GM19372 (cell line): ENCODE data around the gene NRXN3.

Experiments
- ATAC-seq: cut with Tn5 transposase; IDR thresholded peaks from one replicate; pipeline ENCODE4 v1.9.1; 2021; ENCODE audit warnings: mild to moderate bottlenecking, low read depth, moderate library complexity; ENCODE audit not compliant: unreplicated experiment

Gene NRXN3

DNA sequence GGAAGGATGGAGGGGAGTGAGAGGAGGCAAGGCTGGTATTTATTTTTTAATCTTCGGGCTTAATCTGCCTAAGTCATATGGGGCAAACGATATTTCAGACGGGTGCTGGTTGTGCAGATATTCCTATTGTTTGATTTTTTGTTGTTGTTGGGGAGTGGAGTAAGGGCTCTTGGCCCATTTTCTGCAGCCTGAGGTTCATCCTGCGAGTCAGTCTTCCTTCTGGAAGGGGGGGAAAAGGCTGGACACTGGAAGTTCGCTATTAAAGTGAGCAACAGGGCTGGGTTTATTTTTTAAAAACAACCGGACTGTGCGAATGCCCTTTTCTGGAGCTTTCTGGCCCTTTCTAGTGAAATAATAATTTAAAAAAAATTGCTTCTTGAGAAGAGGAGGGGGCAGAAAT, 2.3 kb downstream of the NRXN3 start:
- no peak for ATAC-seq

DNA sequence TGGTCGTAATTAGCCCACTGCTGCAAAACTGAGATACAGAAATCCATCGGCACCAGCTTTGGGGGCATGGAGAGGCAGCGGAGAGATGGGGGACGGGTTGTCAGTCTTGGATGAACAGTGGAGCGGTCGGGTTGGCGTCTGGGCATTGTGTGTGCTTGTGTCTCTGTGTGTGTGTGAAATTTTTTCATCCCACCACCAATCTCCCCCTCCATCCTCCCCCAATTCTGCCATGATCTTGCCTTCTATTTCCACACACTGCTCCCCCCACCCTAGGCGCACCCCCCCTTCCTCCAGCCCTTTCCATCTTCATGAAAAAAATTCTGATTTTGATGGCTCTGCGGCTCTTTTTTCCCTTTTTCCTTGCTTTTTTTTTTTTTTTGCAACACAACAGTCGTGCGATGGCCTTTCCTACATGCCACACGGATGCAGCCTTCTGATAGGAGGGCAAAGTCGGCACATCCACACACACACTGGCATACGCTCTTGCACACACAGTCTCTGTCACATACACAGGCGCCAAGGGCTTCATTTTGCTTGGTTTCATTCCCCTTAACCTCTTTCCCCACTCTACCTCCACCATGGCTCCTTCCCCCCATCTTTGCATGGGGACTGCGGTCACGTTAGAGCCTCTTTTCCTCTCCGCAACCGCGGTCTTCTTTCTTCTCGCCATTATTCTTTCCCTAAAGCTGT, 3.3 kb downstream of the NRXN3 start:
- ATAC-seq, result no peak

DNA sequence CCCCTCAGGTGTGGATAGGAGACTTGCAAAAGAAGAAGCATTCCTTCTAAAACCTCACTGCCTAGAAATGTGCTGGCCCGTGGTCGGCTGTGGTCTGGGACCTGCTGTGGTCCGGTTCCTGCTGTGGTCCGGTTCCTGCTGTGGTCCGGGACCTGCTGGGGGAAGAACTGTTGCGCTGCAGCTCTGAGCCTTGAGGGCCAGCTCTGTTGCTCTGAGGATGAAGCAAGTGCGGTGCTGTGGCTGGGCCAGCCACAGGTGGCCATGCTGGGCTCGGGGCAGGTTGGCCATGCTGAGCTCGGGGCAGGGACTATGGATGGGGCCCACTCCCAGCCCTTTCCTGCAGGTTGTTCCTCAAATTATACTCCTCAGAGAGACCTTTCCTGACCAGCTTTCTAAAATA, 5.2 kb downstream of the NRXN3 start:
- no peak for ATAC-seq

DNA sequence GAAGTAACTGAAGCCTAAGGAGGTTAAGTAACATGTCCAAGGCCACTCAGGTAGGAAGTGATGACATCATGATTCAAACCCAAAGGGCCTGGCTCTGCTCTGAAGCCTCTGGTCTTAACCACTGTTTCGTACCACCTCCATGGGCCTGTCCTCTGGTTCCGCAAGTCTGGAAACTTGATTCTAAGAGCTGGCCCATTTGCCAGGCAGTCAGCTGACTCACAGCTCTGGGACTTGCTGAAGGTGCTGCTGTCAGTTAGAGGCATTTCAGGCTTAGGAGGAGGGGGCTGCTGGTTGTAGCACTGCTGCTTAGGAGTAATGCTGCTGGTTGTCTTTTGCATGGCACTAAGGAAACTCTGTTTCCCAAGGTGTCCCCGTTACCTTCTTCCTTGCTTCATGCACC, 7.9 kb downstream of the NRXN3 start:
- ATAC-seq, result no peak

DNA sequence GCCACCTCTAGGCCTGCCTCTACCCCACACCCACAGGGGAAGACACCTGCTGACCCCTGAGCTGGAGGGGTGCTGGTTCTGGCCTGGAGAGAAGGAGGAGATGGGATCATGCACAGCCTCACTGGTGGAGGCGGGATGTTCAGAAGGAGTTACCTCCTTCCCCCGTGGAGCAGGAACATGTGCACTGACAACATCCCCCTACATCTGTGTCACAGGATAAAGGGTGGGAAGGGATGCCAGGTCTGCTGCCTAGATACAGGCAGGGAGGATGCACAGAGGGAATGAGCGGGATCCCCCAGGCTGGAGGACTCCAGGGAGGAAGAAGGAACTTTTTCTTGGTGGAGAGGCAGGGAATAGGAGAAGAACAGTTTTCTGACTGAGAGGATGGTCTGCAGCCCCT, 8.8 kb downstream of the NRXN3 start:
- no peak for ATAC-seq

DNA sequence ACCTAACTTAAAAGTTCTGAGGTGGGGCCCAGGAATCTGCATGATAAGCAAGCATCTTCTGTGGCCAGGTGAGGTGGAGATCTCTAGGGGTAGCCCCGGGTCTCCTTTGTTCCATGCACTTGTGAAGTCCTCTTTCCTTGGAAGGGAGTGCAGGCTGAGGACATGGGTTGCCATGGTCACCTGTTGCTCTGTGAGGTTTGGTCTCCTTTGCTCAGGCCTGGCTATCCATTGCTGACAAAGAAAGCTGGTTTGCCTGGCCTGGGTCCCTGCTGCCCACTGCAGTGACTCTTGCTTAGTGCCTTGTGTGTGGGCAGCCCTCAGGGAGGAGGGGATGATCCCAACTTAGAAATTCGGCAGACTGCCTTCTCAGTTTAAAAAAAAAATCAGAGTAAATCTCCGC, 11.1 kb downstream of the NRXN3 start:
- no peak for ATAC-seq

DNA sequence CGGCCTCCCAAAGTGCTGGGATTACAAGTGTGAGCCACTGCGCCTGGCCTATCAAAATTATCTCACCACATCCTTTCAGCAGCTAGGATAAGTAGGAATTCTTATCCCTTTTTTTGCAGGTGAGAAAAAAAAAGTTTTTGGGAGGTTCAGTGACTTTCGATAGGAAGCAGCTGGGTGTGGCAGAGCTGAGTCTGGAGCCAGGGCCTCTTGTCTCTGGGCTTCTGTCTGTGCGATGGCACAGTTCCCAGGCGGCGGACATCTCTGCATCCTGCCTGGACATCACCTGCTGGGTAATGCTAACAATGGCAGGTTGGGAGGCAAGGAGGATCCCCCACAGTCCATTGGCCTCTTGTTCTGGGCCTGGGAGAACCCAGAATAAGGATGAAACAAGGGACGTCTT, 12.5 kb downstream of the NRXN3 start:
- no peak for ATAC-seq

DNA sequence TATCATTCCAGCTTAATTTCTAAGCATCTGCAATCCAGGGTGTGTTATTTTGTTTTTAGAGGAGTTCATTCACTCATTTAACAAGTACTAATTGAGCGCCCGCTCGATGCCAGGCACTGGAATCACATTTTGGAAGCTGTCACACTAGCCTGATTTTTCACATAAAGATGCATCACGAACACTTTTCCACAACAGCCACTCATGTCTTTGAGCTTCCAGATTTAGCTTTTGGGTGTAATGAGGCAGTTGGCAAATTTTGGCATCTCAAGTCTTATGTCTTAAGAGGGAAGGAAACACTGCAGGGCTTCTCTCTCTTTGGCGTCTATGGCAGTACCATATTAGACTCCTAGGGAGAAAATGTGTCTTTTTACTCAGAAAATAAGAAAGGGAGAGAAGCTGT, 14.0 kb downstream of the NRXN3 start:
- ATAC-seq, result no peak

DNA sequence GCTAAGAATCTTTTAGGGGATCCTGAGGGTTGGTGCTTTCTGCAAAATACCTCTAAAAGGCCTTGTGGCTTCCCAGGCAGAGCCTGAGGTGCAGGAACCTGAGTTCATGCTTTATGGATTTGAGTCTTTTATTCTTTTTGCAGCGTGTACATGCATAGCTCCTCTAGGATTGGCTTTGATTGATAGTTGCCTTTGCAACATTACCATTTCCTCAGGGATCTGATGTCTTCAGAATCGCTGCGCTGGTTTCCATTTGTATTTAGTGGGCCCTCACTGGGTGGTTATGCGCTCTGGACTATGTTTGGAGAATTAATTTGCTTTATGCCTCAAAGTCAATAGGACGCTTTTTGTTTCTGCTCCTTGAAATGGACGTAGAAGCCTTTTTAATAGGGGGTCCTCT, 16.1 kb downstream of the NRXN3 start:
- ATAC-seq, result no peak

DNA sequence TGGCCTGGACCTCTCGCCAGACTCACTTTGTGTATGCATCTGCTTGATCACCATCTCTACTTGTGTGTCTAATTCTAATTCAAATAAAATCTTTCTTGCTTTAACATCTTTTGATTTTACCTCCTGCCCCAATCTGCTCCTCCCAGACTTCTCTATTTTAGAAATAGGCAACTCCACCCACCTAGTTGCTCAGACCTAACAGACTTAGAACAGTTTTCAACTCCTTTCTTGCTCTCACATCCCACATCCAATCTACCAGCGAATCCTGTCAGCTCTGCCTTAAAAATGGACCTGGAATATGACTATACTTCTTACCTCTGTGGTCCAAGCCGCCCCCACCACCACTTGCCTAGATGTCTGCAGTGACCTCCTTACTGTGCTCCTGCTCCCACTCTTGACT, 18.7 kb downstream of the NRXN3 start:
- no peak for ATAC-seq

DNA sequence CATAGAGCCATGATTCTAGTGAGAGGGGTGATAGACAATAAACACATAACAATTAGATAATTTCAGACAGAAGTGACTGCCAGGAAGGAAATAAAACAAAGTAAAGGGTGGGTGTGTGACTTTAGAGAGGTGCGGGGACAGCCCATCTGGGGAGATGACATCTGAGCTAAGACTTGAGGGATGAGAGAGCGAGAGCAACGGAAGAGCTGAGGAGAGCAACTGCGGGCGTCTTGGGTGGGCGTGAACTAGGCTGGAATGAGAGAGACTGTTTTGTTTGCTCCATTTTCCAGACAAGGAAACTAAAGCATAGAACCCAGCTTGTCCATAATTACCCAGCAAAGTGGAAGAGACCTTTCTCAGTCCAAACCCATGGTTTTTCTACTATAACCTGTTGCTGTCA, 25.3 kb downstream of the NRXN3 start:
- no peak for ATAC-seq

DNA sequence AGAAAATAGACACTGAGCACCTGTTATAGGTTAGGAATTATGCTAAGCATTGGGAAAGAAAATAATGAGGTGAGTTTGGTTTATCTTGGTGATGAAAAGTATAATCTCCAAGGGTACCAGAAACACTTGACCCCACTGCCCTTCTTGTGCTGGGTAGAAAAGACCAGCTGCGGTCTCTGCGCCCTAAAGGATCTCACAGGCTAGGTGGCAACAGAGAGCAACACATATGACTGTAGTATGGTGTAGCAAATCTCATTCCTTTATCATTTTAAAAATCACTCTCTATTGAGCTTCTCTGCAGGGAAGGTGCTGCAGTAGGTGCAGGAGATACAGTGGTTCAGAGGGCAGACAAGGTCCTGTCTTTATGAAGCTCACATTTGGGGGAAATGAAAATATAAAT, 26.1 kb downstream of the NRXN3 start:
- ATAC-seq, result no peak

DNA sequence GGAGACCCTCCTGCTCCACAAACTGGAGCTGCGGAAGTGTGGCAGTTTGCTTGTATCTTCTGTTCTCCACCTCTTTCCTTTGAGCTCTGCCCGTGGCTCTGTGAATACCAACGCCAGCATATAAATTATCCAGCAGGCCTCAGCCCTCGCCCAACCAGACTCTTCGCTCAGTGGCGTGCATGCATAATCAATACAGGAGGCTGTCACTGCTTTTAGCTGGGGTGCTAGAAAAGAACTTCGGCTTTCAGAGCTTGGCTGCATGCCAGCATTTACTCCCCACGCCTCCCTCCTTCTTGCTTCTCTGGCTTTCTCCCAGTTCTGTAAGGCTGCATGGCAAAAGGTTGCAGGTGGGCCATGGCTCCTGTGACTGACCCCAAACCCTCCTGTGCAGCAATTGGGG, 26.9 kb downstream of the NRXN3 start:
- no peak for ATAC-seq

DNA sequence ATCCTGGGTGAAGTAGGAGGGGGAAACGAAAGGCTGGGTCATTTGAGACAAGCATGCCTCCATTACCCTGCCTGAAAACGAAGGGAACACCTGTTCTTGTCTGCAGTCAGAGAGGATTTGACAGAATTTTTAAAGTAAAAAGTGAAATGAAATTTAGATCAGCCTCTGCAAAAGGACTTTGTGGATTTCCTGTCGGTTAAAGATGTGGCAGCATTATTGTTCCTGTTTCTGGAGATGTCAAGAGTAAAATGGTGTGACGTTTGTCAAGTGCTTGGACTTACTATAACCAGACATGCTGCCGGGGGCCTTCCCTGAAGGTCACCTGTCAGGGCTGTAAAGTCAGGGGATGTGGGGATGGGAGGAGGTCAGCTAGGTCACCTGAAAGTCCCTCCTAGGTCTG, 32.0 kb downstream of the NRXN3 start:
- no peak for ATAC-seq

DNA sequence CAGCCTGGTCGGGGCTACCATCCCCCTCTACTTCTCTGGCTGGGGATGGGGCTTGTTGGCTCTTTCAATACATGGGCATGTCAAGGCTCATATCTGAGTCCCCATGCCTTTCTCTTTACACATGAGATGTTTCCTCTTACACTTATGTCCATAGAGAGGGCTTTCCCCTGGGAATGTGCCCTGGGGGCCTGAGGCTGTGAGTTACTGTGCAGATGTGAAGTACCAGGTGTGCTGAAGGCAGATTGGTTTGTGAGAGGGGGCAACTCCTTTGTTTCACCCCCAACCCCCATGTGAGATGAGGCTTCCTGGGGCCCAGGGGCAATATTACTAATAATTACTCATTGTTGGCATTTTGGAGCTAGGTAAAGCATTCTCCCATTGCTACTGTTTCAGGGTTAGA, 32.8 kb downstream of the NRXN3 start:
- ATAC-seq, result no peak

DNA sequence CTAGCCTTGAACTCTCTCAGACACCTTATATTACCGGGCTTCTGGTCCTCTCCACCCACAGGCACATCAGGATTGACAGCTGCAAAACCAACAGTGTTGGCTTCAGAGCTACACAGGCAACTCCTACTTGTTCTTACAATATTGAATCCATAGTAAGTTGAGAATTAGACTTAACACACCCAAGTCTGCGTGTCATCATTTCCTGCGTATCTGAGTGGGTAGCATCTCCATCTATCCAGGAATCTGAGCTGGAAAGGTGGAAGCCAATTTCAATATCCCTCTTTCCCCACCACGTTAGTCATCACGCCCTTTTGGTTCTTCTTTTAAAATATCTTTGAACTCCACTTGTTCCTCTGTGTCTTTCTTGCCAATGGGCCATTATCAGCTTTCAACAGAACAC, 37.2 kb downstream of the NRXN3 start:
- no peak for ATAC-seq

DNA sequence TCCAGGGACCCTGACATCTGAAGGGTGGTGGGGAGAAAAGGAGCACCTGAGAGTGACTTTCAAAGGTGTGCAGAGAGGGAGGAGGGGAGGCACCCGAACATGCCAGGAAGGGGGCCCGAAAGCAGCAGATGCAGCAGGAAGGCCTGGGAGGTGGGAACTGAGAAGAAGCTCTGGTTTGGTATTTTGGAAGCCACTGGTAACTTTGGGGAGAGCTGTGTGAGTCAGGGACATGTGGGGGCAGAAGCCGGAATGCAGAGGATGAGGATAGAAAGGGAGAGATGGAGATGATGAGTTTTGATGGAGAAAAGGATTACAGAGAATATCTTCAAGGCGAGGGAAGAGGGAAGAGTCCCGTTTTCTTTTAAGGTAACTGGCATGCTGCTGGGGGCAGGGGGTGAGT, 50.1 kb downstream of the NRXN3 start:
- ATAC-seq, result no peak

DNA sequence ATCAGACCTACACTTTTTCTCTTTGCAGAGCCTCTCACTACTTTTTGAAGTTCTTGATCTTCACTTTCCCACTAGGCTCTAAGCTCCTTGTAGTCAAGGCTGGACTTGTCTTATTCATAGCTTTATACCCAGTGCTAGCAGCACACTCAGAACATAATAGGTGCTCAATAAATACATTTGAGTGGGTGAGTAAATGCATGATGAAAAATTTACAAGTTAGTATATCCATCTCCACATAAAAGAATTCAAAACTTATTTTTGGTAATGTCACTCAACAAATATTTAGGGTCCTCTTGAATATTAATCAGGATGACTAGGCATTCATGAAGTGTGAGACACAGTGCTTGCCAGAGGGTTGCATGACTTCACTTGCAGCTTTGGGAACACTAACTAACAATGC, 52.6 kb downstream of the NRXN3 start:
- no peak for ATAC-seq

DNA sequence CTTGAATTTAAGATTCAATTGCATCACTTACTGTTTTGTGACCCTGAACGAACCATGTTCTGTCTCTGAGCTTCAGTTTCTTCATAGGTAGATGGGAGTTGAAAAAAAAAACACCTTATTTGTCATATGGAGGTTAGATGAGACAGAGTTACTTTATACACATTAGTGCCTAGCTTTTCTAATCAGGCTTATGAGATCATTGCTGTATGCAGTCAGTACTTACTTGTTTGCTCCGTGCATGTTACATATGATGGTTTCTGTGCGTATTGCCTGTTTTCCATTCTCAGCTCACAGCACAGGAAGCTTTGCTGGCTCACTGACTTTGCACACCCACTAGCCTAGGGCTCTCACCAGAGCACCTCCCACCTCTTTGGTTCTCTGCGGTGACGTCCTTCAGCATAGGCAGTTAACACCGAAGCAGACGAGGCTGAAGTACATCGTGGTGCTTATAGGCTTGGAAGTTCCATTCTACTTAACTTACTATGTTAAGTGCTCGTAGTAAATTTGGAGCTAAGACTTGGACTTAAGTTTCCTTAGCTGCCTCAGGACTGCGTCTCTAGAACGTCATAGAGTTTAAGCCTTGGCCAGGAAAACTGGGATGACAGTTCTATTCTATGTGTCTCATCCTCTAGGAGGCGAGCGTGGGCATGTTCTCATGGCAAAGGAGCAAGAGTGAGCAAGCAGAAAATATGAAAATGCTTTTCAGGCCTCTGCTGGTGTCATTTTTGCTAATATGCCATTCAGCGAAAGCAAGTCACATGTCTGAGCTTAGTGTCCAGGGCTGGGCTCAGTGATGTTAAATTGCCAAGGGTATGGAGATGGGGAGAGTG, 57.3 kb downstream of the NRXN3 start:
- ATAC-seq, result no peak

DNA sequence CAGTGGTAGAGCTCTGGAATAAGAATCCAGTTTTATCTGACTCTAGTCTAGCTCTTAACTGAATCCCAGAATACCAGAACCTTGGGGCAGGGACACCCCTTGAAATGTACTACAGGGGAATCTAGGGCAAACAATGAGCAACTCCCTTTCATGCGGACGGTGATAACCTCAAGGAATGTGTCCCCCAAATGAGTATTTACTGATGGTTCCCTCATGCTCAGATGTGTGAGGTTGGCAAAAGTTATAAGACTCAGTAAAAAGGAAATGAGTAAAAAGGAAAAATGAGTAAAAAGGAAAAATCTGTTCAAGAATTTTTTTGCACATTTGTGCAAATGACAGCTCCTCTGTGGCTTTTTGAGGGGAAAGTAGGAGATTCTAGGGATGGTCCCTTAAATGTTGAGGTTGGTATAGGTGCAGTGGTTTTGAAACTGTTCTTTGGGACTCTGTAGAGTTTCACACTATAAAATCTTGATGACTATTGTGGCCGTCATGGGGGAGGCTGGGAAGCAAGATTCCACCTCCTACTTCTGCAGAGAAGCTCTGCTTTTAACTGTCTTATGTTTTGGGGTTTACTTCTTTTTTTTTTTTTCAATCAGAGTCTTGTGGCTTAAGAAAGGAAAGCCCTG, 58.6 kb downstream of the NRXN3 start:
- ATAC-seq, result no peak

DNA sequence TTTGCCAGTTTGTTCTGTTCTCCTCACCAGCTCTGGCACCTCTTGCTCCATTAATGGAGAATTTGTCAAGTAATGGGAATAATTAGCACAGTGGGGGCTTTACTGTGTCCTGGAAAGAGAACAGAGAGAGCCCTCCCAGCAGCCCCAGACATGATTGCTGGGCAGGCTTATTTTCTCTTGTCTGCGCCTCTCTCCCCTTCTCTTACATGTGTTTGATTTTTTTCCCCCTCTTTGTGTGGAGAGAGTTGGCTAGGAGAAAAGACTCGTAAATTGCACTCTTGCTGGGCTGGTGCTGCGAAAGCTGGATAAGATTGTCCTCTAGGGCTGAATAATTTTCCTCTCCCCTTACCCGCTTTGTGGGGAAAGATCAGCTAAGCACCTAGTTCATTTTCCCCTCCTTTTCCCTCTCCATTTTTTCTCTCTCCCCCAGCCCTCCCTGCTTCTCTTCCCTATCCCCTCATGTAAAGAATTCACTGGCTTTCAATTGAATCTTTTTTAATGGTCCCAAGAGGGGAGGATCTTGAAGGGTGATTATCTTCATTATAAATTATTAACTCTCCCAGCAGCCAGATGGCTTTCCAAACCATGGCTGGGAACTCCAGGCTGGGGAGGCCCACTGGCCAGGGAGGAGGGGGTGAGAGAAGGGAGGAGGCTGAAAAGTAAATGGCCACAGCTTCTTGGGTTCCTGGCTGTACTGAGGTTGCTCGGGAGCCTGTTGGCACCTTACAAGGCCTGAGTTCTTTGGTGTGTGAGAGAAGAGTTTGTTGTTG, 62.2 kb downstream of the NRXN3 start:
- no peak for ATAC-seq
